Cardiac muscle cell (in vitro differentiated cells and primary cell): ENCODE results near the gene CASP9. TPM values are rescaled to one million over a fixed set of nuclear protein-coding genes. Genes with fewer than 3 reads are reported as not detected.

Source experiments
- DNase-seq, 2 donors: peaks; one replicate each; pipeline versions ENCODE4 v3.0.0 to v3.0.0-alpha.2; 2010 to 2017; ENCODE audit warnings: low read depth in 1 of 2, low spot score in 1 of 2
- H3K27ac ChIP-seq: fragments of 200-600 bp; sonication (generic); 2 replicates; pipeline ENCODE4 v1.5.1; 2016
- H3K27me3 ChIP-seq: fragments of 200-600 bp; sonication (generic); 2 replicates; pipeline ENCODE4 v1.6.0; 2016; ENCODE audit warnings: control low read depth
- H3K36me3 ChIP-seq: fragments of 200-600 bp; sonication (generic); 2 replicates; pipeline ENCODE4 v1.5.1; 2016; ENCODE audit warnings: control low read depth
- H3K4me1 ChIP-seq: fragments of 200-600 bp; sonication (generic); 2 replicates; pipeline ENCODE4 v1.8.1; 2017; ENCODE audit warnings: low read depth, mild to moderate bottlenecking, mixed run types
- H3K4me3 ChIP-seq: fragments of 200-600 bp; sonication (generic); 2 replicates; pipeline ENCODE4 v1.5.1; 2016; ENCODE audit warnings: mild to moderate bottlenecking
- H3K9me3 ChIP-seq: fragments of 200-600 bp; sonication (generic); 2 replicates; pipeline ENCODE4 v1.5.1; 2017; ENCODE audit warnings: low read depth, mild to moderate bottlenecking, control low read depth
- CTCF ChIP-seq: IDR thresholded peaks from 2 replicates; pipeline ENCODE4 v1.5.1; 2012; ENCODE audit warnings: low read depth, mild to moderate bottlenecking, low read length
- polyA plus RNA-seq: library from polyadenylated mRNA; unstranded; fragments of >200 nt; fragmentation: Nextera tagmentation; extraction: Ambion mirVana; gene quantifications from 2 replicates; pipeline ENCODE4 v1.2.1, GENCODE V29; 2016
- total RNA-seq: library from RNA; depleted of rRNA; stranded (reverse); fragments of >200 nt; gene quantifications from 2 replicates; pipeline ENCODE4 v1.2.3, GENCODE V29; 2016

CASP9 gene
- total and polyA plus RNA-seq, 2 experiments from 2014 or later = 44.7 to 96.1 TPM

DNA sequence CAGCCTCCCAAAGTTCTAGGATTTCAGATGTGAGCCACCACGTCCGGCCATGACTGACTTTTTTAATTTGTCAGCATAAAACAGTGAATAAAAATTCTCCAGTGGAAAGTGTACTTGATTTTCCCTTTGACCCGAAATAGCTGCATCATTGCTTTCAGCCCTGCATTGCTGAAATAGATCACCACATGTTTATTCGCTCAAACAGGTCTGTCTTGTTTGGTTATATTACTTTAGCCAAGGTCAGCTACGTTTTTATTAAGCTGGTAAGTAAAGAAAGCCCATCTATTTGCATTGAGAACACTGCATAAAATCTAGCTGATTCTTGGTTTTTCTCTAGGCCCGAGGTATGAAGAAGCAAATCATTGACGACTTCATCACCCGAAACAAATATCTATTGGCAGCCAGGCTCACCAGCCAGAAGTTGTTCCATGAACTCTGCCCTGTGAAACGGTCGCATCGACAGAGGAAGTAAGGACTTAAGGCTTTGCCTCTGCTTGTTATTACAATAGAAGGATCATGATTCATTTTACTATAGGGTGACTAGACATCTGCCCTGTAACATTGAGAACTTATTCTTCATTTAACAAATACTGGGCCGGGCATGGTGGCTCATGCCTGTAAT lies 35.3 kb upstream of the CASP9 start:
- no peak for TF ChIP-seq CTCF
- DNase-seq = no peak
- H3K27ac ChIP-seq = no peak overlapping the region
- no peak overlapping the region for H3K4me3 ChIP-seq
- H3K36me3 ChIP-seq = peaks cover 38% of the 10 kb centered on the region
- no peaks in the 10 kb centered on the region for H3K9me3 ChIP-seq
- no peaks in the 10 kb centered on the region for H3K4me1 ChIP-seq
- H3K27me3 ChIP-seq = no peaks in the 10 kb centered on the region

- Histone ChIP-seq H3K27ac (no peak overlapping the region), H3K4me3 (no peak overlapping the region), H3K36me3 (peaks cover 33% of the 10 kb centered on the region), H3K27me3 (no peaks in the 10 kb centered on the region), H3K9me3 (no peaks in the 10 kb centered on the region), H3K4me1 (no peaks in the 10 kb centered on the region)
- no peak for TF ChIP-seq CTCF
- no peak for DNase-seq
Observed at GRCh38 chr1:15558516-15558915, 34.5 kb upstream of the CASP9 start.

- no peaks in the 10 kb centered on the region for H3K27me3 ChIP-seq
- H3K27ac ChIP-seq = no peak overlapping the region
- TF ChIP-seq CTCF = no peak
- peaks cover 28% of the 10 kb centered on the region for H3K36me3 ChIP-seq
- no peaks in the 10 kb centered on the region for H3K9me3 ChIP-seq
- H3K4me3 ChIP-seq = no peak overlapping the region
- no peak for DNase-seq
- H3K4me1 ChIP-seq = no peaks in the 10 kb centered on the region
Observed at GRCh38 chr1:15557594-15557993, 33.6 kb upstream of the CASP9 start.

DNA sequence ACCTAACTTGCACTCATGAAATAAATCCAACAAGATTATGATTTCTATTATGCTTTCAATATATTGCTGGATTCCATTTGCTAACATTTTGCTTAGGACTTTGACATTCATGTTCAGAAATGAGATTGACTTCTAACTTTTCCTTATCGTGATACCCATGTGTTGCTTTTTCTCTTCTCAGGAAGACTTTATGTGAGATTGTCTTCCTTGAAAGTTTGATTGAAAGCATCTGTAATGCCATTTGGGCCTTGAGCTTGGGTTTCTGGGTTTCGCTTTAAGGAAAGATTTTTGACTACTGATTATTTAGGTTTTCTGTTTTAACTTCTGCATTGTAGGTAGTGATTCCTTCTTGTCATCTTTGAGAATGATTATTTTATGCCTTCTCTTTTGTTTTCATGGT lies 33.0 kb upstream of the CASP9 start:
- Histone ChIP-seq H3K9me3 (no peaks in the 10 kb centered on the region), H3K36me3 (peaks cover 23% of the 10 kb centered on the region), H3K4me3 (no peak overlapping the region), H3K4me1 (no peaks in the 10 kb centered on the region), H3K27me3 (no peaks in the 10 kb centered on the region), H3K27ac (no peak overlapping the region)
- no peak for TF ChIP-seq CTCF
- no peak for DNase-seq

DNA sequence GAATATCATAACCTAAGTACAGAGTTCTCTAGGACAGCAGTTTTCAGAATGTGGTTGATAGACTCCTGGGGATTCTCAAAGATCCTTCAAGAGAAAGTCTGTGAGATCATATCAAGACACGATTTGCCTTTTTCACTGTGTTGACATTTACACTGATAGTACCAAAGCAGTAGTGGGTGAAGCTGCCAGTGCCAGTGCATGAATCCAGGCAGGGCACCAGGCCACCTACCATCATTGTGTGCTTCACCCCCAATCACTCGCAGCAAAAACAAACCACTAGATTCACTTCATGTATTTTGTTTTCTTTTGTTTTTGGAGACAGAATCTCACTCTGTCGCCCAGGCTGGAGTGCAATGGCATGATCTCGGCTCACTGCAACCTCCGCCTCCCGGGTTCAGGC lies 26.6 kb upstream of the CASP9 start:
- Histone ChIP-seq H3K36me3 (peaks cover 30% of the 10 kb centered on the region), H3K27me3 (no peaks in the 10 kb centered on the region), H3K4me1 (no peaks in the 10 kb centered on the region), H3K4me3 (no peak overlapping the region), H3K9me3 (no peaks in the 10 kb centered on the region), H3K27ac (peak overlapping the region; percentile 51)
- no peak for TF ChIP-seq CTCF
- DNase-seq = no peak
